Skeletal muscle satellite cell (primary cell): Measurements from ENCODE around the gene PGM1.
A peak's percentile ranks its signal among the peaks of the same experiment; 100 is the strongest.

Experiments
- H3K27me3 ChIP-seq: 2 replicates; pipeline ENCODE4 v1.7.0; 2013; ENCODE audit warnings: low read length; ENCODE audit not compliant: control insufficient read depth, insufficient read depth
- H3K36me3 ChIP-seq: 2 replicates; pipeline ENCODE4 v1.7.0; 2013; ENCODE audit warnings: mild to moderate bottlenecking, control low read depth, low read length; ENCODE audit not compliant: insufficient read depth
- H3K4me1 ChIP-seq: 2 replicates; pipeline ENCODE4 v1.7.0; 2013; ENCODE audit warnings: low read length; ENCODE audit not compliant: control insufficient read depth, insufficient read depth
- H3K4me2 ChIP-seq: 2 replicates; pipeline ENCODE4 v1.7.0; 2013; ENCODE audit warnings: mild to moderate bottlenecking, low read length
- H3K4me3 ChIP-seq: 2 replicates; pipeline ENCODE4 v1.7.0; 2013; ENCODE audit warnings: low read length
- H3K9ac ChIP-seq: 2 replicates; pipeline ENCODE4 v1.7.0; 2013; ENCODE audit warnings: mild to moderate bottlenecking, low read depth, low read length, moderate library complexity
- H3K9me3 ChIP-seq: replicated peaks from 2 replicates; pipeline ENCODE4 v1.7.0; 2013; ENCODE audit warnings: mild to moderate bottlenecking, control low read depth, low read length

Gene PGM1

GRCh38 chr1:63648689-63649088 is 55.5 kb downstream of the PGM1 start:
- H3K4me2 ChIP-seq = no peak overlapping the region
- no peaks in the 10 kb centered on the region for H3K9me3 ChIP-seq
- H3K36me3 ChIP-seq = peaks cover 20% of the 10 kb centered on the region
- no peaks in the 10 kb centered on the region for H3K27me3 ChIP-seq
- no peak overlapping the region for H3K4me3 ChIP-seq
- H3K4me1 ChIP-seq = peaks cover 4% of the 10 kb centered on the region
- H3K9ac ChIP-seq = no peak overlapping the region

GRCh38 chr1:63651161-63651701 is 58.0 kb downstream of the PGM1 start:
- no peak overlapping the region for H3K9ac ChIP-seq
- no peak overlapping the region for H3K4me2 ChIP-seq
- no peaks in the 10 kb centered on the region for H3K9me3 ChIP-seq
- no peaks in the 10 kb centered on the region for H3K4me1 ChIP-seq
- H3K27me3 ChIP-seq = no peaks in the 10 kb centered on the region
- H3K36me3 ChIP-seq = peaks cover 30% of the 10 kb centered on the region
- no peak overlapping the region for H3K4me3 ChIP-seq

- Histone ChIP-seq H3K4me3 (no peak overlapping the region), H3K9ac (no peak overlapping the region), H3K9me3 (no peaks in the 10 kb centered on the region), H3K4me1 (no peaks in the 10 kb centered on the region), H3K36me3 (peaks cover 26% of the 10 kb centered on the region), H3K27me3 (no peaks in the 10 kb centered on the region), H3K4me2 (no peak overlapping the region)
These were observed 60.8 kb downstream of the PGM1 start for GRCh38 chr1:63653976-63654375.

GRCh38 chr1:63659448-63659847 is 66.2 kb downstream of the PGM1 start:
- H3K4me2 ChIP-seq = no peak overlapping the region
- no peak overlapping the region for H3K9ac ChIP-seq
- no peaks in the 10 kb centered on the region for H3K9me3 ChIP-seq
- no peaks in the 10 kb centered on the region for H3K27me3 ChIP-seq
- peaks cover 24% of the 10 kb centered on the region for H3K4me1 ChIP-seq
- no peak overlapping the region for H3K4me3 ChIP-seq
- peaks cover 21% of the 10 kb centered on the region for H3K36me3 ChIP-seq

GRCh38 chr1:63662056-63662836 is 69.0 kb downstream of the PGM1 start:
- no peak overlapping the region for H3K4me3 ChIP-seq
- peaks cover 5% of the 10 kb centered on the region for H3K36me3 ChIP-seq
- H3K9ac ChIP-seq = peak overlapping the region; percentile 54
- peaks cover 3% of the 10 kb centered on the region for H3K9me3 ChIP-seq
- H3K4me2 ChIP-seq = peak overlapping the region; percentile 53
- peaks cover 24% of the 10 kb centered on the region for H3K4me1 ChIP-seq
- no peaks in the 10 kb centered on the region for H3K27me3 ChIP-seq

- H3K36me3 ChIP-seq = peaks cover 5% of the 10 kb centered on the region
- peaks cover 3% of the 10 kb centered on the region for H3K9me3 ChIP-seq
- no peak overlapping the region for H3K4me3 ChIP-seq
- H3K4me2 ChIP-seq = peak overlapping the region; percentile 53
- peak overlapping the region; percentile 54 for H3K9ac ChIP-seq
- H3K27me3 ChIP-seq = no peaks in the 10 kb centered on the region
- H3K4me1 ChIP-seq = peaks cover 24% of the 10 kb centered on the region
These were observed 69.6 kb downstream of the PGM1 start for GRCh38 chr1:63662841-63663240.

GRCh38 chr1:63663301-63663700 is 70.1 kb downstream of the PGM1 start:
- peaks cover 24% of the 10 kb centered on the region for H3K4me1 ChIP-seq
- H3K9ac ChIP-seq = peak overlapping the region; percentile 54
- H3K4me3 ChIP-seq = no peak overlapping the region

GRCh38 chr1:63663873-63664272 is 70.7 kb downstream of the PGM1 start:
- Histone ChIP-seq H3K9ac (no peak overlapping the region), H3K27me3 (no peaks in the 10 kb centered on the region), H3K4me2 (no peak overlapping the region), H3K4me3 (no peak overlapping the region), H3K36me3 (peaks cover 5% of the 10 kb centered on the region), H3K9me3 (peaks cover 3% of the 10 kb centered on the region), H3K4me1 (peaks cover 24% of the 10 kb centered on the region)

More at GRCh38 chr1:63663301-63663700, 70.1 kb downstream of the PGM1 start:
- no peaks in the 10 kb centered on the region for H3K27me3 ChIP-seq
- H3K9me3 ChIP-seq = peaks cover 3% of the 10 kb centered on the region
- H3K4me2 ChIP-seq = no peak overlapping the region
- H3K36me3 ChIP-seq = peaks cover 5% of the 10 kb centered on the region

GRCh38 chr1:63664742-63665141 is 71.5 kb downstream of the PGM1 start:
- Histone ChIP-seq H3K9ac (no peak overlapping the region), H3K36me3 (peaks cover 3% of the 10 kb centered on the region), H3K4me3 (no peak overlapping the region), H3K4me2 (no peak overlapping the region), H3K4me1 (peaks cover 24% of the 10 kb centered on the region), H3K9me3 (peaks cover 3% of the 10 kb centered on the region), H3K27me3 (no peaks in the 10 kb centered on the region)

- no peak overlapping the region for H3K4me3 ChIP-seq
- peaks cover 24% of the 10 kb centered on the region for H3K4me1 ChIP-seq
- peaks cover 3% of the 10 kb centered on the region for H3K9me3 ChIP-seq
- no peak overlapping the region for H3K4me2 ChIP-seq
- H3K9ac ChIP-seq = no peak overlapping the region
- H3K27me3 ChIP-seq = no peaks in the 10 kb centered on the region
- no peaks in the 10 kb centered on the region for H3K36me3 ChIP-seq
These were observed 72.2 kb downstream of the PGM1 start for GRCh38 chr1:63665410-63665809.

- Histone ChIP-seq H3K36me3 (no peaks in the 10 kb centered on the region), H3K4me3 (no peak overlapping the region), H3K27me3 (no peaks in the 10 kb centered on the region), H3K4me2 (no peak overlapping the region), H3K9ac (no peak overlapping the region), H3K4me1 (peaks cover 24% of the 10 kb centered on the region), H3K9me3 (peaks cover 3% of the 10 kb centered on the region)
These were observed 72.6 kb downstream of the PGM1 start for GRCh38 chr1:63665824-63666223.

- no peak overlapping the region for H3K4me2 ChIP-seq
- H3K27me3 ChIP-seq = no peaks in the 10 kb centered on the region
- H3K4me3 ChIP-seq = no peak overlapping the region
- H3K9me3 ChIP-seq = peaks cover 3% of the 10 kb centered on the region
- no peak overlapping the region for H3K9ac ChIP-seq
- H3K36me3 ChIP-seq = no peaks in the 10 kb centered on the region
- H3K4me1 ChIP-seq = no peaks in the 10 kb centered on the region
These were observed 75.1 kb downstream of the PGM1 start for GRCh38 chr1:63668298-63668697.
